HL-60 (cell line): Measurements from ENCODE around the gene DIAPH2.

Experiments
- CTCF ChIP-seq: IDR thresholded peaks from one replicate; pipeline ENCODE4 v1.5.1; 2011; ENCODE audit warnings: low read length, control low read depth, inconsistent platforms; ENCODE audit not compliant: insufficient read depth
- GABPA ChIP-seq: IDR thresholded peaks from 2 replicates; pipeline ENCODE4 v1.6.1; 2012; ENCODE audit warnings: low read depth
- POLR2AphosphoS5 ChIP-seq: IDR thresholded peaks from 2 replicates; pipeline ENCODE4 v1.6.1; 2012; ENCODE audit warnings: low read depth
- REST ChIP-seq: IDR thresholded peaks from 2 replicates; pipeline ENCODE4 v1.6.1; 2012; ENCODE audit warnings: low read depth; ENCODE audit not compliant: insufficient replicate concordance

- no peak for TF ChIP-seq CTCF
- no peak for TF ChIP-seq POLR2AphosphoS5
- no peak for TF ChIP-seq GABPA
- no peak for TF ChIP-seq REST
Measured at GRCh38 chrX:96761566-96761965, 76.9 kb downstream of the DIAPH2 start.
